Endothelial cell of umbilical vein (primary cell): ENCODE results near the gene PRDM16. TPM values are rescaled to one million over a fixed set of nuclear protein-coding genes. Genes with fewer than 3 reads are reported as not detected.

ENCODE experiments used
- BruUV-seq: library from RNA; stranded (reverse); fragments of 400-500 nt; replicated peaks from 2 replicates; lab custom pipeline; 2021; lab: Mats Ljungman, UMichigan
- CTCF ChIA-PET: fragments of 300-600, 350-600 bp; sonication (Branson Sonifier 250); formaldehyde crosslinking; loops from one replicate; lab custom pipeline; 2021; ENCODE audit warnings: antibody characterized with exemption, inconsistent platforms; lab: Charles Lee
- POLR2A ChIA-PET: fragments of 300-600, 350-600 bp; sonication (Branson Sonifier 250); formaldehyde crosslinking; loops from one replicate; lab custom pipeline; 2021; ENCODE audit warnings: antibody characterized with exemption, inconsistent platforms; lab: Charles Lee
- DNase-seq: peaks from one replicate; pipeline ENCODE4 v3.0.0-alpha.2; 2011; ENCODE audit warnings: low read depth, low spot score
- FAIRE-seq: peaks from 2 replicates; lab custom pipeline; 2011; peaks lifted over from hg19 to GRCh38; lab: Jason Lieb, UNC
- H2AFZ ChIP-seq: 2 replicates; pipeline ENCODE4 v1.6.0; 2012; ENCODE audit warnings: low read depth, low read length, control low read depth, inconsistent platforms
- H3K27ac ChIP-seq: 2 replicates; pipeline ENCODE4 v1.5.1; 2011; ENCODE audit warnings: low read depth, mild to moderate bottlenecking, control low read depth, low read length, moderate library complexity; ENCODE audit not compliant: insufficient read depth
- H3K27me3 ChIP-seq, 2 experiments: 2 replicates each; pipeline versions ENCODE4 v1.6.0 to v1.6.1; 2011; ENCODE audit warnings: low read length in 2 of 2, mixed read lengths in 1 of 2; ENCODE audit not compliant: control insufficient read depth in 2 of 2, insufficient read depth in 2 of 2
- H3K36me3 ChIP-seq, 2 experiments: 2 replicates in 1 of 2; 3 replicates in 1 of 2; pipeline ENCODE4 v1.5.1; 2011; ENCODE audit warnings: low read length in 2 of 2, mild to moderate bottlenecking in 1 of 2, moderate library complexity in 1 of 2; ENCODE audit not compliant: control insufficient read depth in 2 of 2, insufficient read depth in 2 of 2; ENCODE audit errors: extremely low read depth in 1 of 2
- H3K4me1 ChIP-seq: 3 replicates; pipeline ENCODE4 v1.5.1; 2011; ENCODE audit warnings: mild to moderate bottlenecking, low read length; ENCODE audit not compliant: control insufficient read depth, insufficient read depth; ENCODE audit errors: extremely low read depth
- H3K4me2 ChIP-seq: 2 replicates; pipeline ENCODE4 v1.6.1; 2011; ENCODE audit warnings: low read length, control low read depth, mixed read lengths; ENCODE audit not compliant: insufficient read depth
- H3K4me3 ChIP-seq, 3 experiments: fragments of 200-600 bp in 1 of 3; sonication (generic), shearing (Covaris generic) in 1 of 3; replicated peaks in 1 of 3; 2 replicates each; pipeline ENCODE4 v1.5.1; 2011 to 2016; ENCODE audit warnings: control low read depth in 3 of 3, low read length in 3 of 3, mild to moderate bottlenecking in 2 of 3, inconsistent platforms in 1 of 3, low read depth in 1 of 3, moderate library complexity in 1 of 3; ENCODE audit not compliant: insufficient read depth in 1 of 3
- H3K79me2 ChIP-seq: 2 replicates; pipeline ENCODE4 v1.6.0; 2012; ENCODE audit warnings: low read length, inconsistent platforms; ENCODE audit not compliant: control insufficient read depth, insufficient read depth
- H3K9ac ChIP-seq: replicated peaks from 2 replicates; pipeline ENCODE3; 2011; ENCODE audit warnings: low read length, control low read depth; ENCODE audit not compliant: insufficient read depth; ENCODE audit errors: extremely low read depth
- H3K9me1 ChIP-seq: replicated peaks from 3 replicates; pipeline ENCODE4 v1.6.0; 2011; ENCODE audit warnings: mild to moderate bottlenecking, low read length; ENCODE audit not compliant: control insufficient read depth, insufficient read depth; ENCODE audit errors: extremely low read depth
- H3K9me3 ChIP-seq: replicated peaks from 2 replicates; pipeline ENCODE4 v1.5.1; 2012; ENCODE audit warnings: low read length, inconsistent platforms; ENCODE audit not compliant: control insufficient read depth, insufficient read depth
- H4K20me1 ChIP-seq: replicated peaks from 2 replicates; pipeline ENCODE3; 2011; ENCODE audit warnings: mild to moderate bottlenecking, low read length; ENCODE audit not compliant: control insufficient read depth, insufficient read depth; ENCODE audit errors: extremely low read depth
- CTCF ChIP-seq, 2 donors: IDR thresholded peaks; 1 replicate in 1 of 2; 2 replicates in 1 of 2; pipeline ENCODE4 v1.5.1; 2011; ENCODE audit warnings: low read length in 2 of 2, mild to moderate bottlenecking in 2 of 2, moderate library complexity in 2 of 2, control low read depth in 1 of 2, inconsistent platforms in 1 of 2, low read depth in 1 of 2; ENCODE audit not compliant: insufficient read depth in 1 of 2; ENCODE audit errors: extremely low read depth in 1 of 2
- EZH2 ChIP-seq: IDR thresholded peaks from 2 replicates; pipeline ENCODE4 v1.6.1; 2012; ENCODE audit warnings: borderline replicate concordance, low read depth, mild to moderate bottlenecking, moderate library complexity, low read length, inconsistent platforms; ENCODE audit not compliant: severe bottlenecking
- dilution Hi-C: fragments of 300-500 bp; cut with MboI; formaldehyde crosslinking; loops from one replicate; pipeline ENCODE4 v1.15.0; 2019; ENCODE audit warnings: low sequenced_read_pairs; ENCODE audit not compliant: extremely low pct_ligation_motif_present
- intact Hi-C: fragments of 100-400 bp; cut with micrococcal nuclease; formaldehyde crosslinking; loops from one replicate; pipeline ENCODE4 v1.10.0; 2022
- polyA plus RNA-seq, 4 experiments: library from polyadenylated mRNA; depleted of rRNA in 3 of 4; stranded (reverse) in 3 of 4; unstranded in 1 of 4; fragments of >200 nt; gene quantifications; 2 replicates each; pipeline versions ENCODE4 v1.2.1 to v1.2.3, GENCODE V29; 2011 to 2012; ENCODE audit warnings: missing spikeins in 1 of 4
- total RNA-seq: library from RNA; stranded (reverse); gene quantifications from 2 replicates; pipeline ENCODE4 v1.2.3, GENCODE V29; 2021

PRDM16 gene
- total and polyA plus RNA-seq, 2 donors (not counting 3 experiments of a cell fraction or from before 2014, with no cell fraction given): not detected

- intact Hi-C loops (loop anchor here (1.0 to 5.0 kb wide), 5 partner anchors 18 to 349 kb away; no protein-coding TSS in a partner anchor), dilution Hi-C loops (no loop called here)
- Histone ChIP-seq H3K4me3 (no peak overlapping the region), H3K9me3 (no peaks in the 10 kb centered on the region), H3K4me1 (no peaks in the 10 kb centered on the region), H3K9ac (no peak overlapping the region), H4K20me1 (no peaks in the 10 kb centered on the region), H3K9me1 (no peaks in the 10 kb centered on the region), H3K4me2 (no peak overlapping the region), H3K27ac (no peak overlapping the region), H2AFZ (no peak overlapping the region), H3K36me3 (no peaks in the 10 kb centered on the region), H3K27me3 (peaks cover 0 to 3% of the 10 kb centered on the region in 2 experiments), H3K79me2 (no peaks in the 10 kb centered on the region)
- no TSS peak for BruUV-seq
- DNase-seq (no peak), FAIRE-seq (no peak)
- POLR2A ChIA-PET: no interaction called here
- no peak for TF ChIP-seq EZH2
- CTCF ChIA-PET: interaction anchor here (0.5 to 4.4 kb wide), 54 partner anchors 9 to 1251 kb away, joined by 3 to 139 read pairs (median 4); partner anchors contain the start of genes LRRC47, PANK4, TPRG1L and WRAP73
Measured at GRCh38 chr1:3452866-3453175, 383.8 kb downstream of the PRDM16 start.

- H3K4me3 ChIP-seq: no peak overlapping the region
- no peak overlapping the region for H2AFZ ChIP-seq
- intact Hi-C loops (loop anchor here (1.0 to 5.0 kb wide), 5 partner anchors 18 to 349 kb away; no protein-coding TSS in a partner anchor), dilution Hi-C loops (no loop called here)
- POLR2A ChIA-PET: no interaction called here
- H3K9me3 ChIP-seq: no peaks in the 10 kb centered on the region
- no TSS peak for BruUV-seq
- DNase-seq (peak; percentile 56), FAIRE-seq (peak; percentile 73)
- H3K9ac ChIP-seq: no peak overlapping the region
- peaks cover 0 to 3% of the 10 kb centered on the region in 2 experiments for H3K27me3 ChIP-seq
- CTCF ChIA-PET: interaction anchor here (0.5 to 4.4 kb wide), 54 partner anchors 9 to 1252 kb away, joined by 3 to 139 read pairs (median 4); partner anchors contain the start of genes LRRC47, PANK4, TPRG1L and WRAP73
- no peaks in the 10 kb centered on the region for H3K36me3 ChIP-seq
- no peaks in the 10 kb centered on the region for H3K79me2 ChIP-seq
- H3K27ac ChIP-seq: no peak overlapping the region
- no peaks in the 10 kb centered on the region for H4K20me1 ChIP-seq
- no peak overlapping the region for H3K4me2 ChIP-seq
- H3K9me1 ChIP-seq: no peaks in the 10 kb centered on the region
- H3K4me1 ChIP-seq: no peaks in the 10 kb centered on the region
- TF ChIP-seq CTCF (IDR thresholded peaks at IDR 0.05; ENCODE audit: extremely low read depth in 1 of 2, insufficient read depth in 1 of 2, low read depth in 1 of 2, low read length in 2 of 2): peak; percentile 82 to 94
- no peak for TF ChIP-seq EZH2
Measured at GRCh38 chr1:3453203-3453761, 384.3 kb downstream of the PRDM16 start.
